Upper lobe of left lung (tissue), 4 donors: ENCODE data around the gene GRIK1.

Source experiments
- CTCF ChIP-seq, 6 experiments: fragments of 450-650 bp in 4 of 6; fragments of 200-600 bp in 2 of 6; sonication (generic) in 2 of 6; IDR thresholded peaks; one replicate each; pipeline ENCODE4 v1.5.1; 2016 to 2019; ENCODE audit warnings: antibody characterized with exemption in 6 of 6
- POLR2AphosphoS5 ChIP-seq, 2 donors: sonication (generic); formaldehyde crosslinking; IDR thresholded peaks; one replicate each; pipeline ENCODE4 v1.5.1; 2017; ENCODE audit warnings: antibody characterized with exemption in 2 of 2

- TF ChIP-seq POLR2AphosphoS5 (IDR thresholded peaks at IDR 0.05) (no peak), CTCF (IDR thresholded peaks at IDR 0.05) (no peak)
Observed at GRCh38 chr21:29568020-29568697, 371.6 kb downstream of the GRIK1 start.
